ENCODE results near the gene TTPAL.

DNA sequence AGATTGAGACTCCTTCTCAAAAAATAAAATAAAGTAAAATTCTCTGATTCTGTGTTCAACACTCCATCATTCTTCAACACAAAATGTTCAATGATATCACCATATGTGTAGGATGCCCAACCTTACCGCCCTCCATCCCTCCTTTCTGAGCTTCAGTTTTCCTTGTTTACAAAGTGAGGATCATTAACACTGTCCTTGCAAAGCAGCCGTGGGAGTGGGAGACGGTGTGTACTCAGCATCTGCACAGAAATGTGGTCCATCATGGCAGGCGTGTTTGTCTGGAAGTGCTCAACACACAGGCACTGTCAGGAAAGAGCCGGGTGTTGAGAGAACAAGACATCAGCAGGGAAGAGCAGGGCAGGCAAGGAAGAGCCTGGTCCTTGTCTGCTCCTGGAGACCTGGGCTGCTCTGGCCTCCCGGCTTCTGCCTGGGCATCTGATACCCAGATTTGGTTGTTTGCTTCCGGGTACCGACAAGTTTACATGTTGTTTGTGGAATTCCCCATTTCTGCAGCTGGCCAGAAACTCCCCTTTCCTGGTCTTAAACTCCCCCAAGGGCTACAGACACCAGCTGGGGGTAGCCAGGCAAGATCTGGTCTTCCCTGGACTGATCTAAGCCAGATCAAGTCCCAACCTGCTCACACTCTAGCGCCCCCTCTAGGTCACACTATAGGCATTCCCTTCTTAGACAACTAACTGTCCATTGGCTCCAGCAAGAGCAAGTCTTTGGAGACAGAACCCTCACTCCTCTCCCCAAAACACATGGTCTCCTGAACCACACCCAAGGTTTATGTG, 26.7 kb upstream of the TTPAL start:
- TF ChIP-seq, protein P1, sequence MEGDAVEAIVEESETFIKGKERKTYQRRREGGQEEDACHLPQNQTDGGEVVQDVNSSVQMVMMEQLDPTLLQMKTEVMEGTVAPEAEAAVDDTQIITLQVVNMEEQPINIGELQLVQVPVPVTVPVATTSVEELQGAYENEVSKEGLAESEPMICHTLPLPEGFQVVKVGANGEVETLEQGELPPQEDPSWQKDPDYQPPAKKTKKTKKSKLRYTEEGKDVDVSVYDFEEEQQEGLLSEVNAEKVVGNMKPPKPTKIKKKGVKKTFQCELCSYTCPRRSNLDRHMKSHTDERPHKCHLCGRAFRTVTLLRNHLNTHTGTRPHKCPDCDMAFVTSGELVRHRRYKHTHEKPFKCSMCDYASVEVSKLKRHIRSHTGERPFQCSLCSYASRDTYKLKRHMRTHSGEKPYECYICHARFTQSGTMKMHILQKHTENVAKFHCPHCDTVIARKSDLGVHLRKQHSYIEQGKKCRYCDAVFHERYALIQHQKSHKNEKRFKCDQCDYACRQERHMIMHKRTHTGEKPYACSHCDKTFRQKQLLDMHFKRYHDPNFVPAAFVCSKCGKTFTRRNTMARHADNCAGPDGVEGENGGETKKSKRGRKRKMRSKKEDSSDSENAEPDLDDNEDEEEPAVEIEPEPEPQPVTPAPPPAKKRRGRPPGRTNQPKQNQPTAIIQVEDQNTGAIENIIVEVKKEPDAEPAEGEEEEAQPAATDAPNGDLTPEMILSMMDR (IDR thresholded peaks at IDR 0.05; ENCODE audit: insufficient read depth, low read length, poor library complexity, severe bottlenecking): peak; percentile 31
- no peak for TF ChIP-seq EZH2phosphoT487 (conservative IDR thresholded peaks at IDR 0.05; ENCODE audit: low read length)

Measured in SU-DHL-6 (cell line).